Limb (tissue), 2 donors: ENCODE data around the gene CFAP97D2.
A peak's percentile ranks its signal among the peaks of the same experiment; 100 is the strongest.

Experiments used
- DNase-seq, 2 donors: peaks; one replicate each; pipeline ENCODE4 v3.0.0-alpha.2; 2016; ENCODE audit errors: extremely low spot score in 2 of 2

The CFAP97D2 gene

DNA sequence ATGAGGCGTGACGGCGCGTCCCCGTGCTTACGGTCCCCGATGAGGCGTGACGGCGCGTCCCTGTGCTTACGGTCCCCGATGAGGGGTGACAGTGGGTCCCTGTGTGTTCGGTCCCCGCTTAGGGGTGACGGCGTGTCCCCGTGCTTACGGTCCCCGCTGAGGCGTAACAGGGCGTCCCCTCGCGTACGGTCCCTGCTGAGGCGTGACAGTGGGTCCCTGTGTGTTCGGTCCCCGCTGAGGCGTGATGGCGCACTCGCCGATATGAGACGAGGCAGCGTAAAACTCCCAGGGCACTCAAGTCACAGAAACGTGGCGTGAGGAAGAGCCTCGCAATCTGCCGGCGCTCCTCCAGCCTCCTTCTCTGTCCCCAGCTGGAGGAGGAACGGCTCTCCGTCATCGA is 20.9 kb downstream of the CFAP97D2 start:
- DNase-seq = no peak

DNA sequence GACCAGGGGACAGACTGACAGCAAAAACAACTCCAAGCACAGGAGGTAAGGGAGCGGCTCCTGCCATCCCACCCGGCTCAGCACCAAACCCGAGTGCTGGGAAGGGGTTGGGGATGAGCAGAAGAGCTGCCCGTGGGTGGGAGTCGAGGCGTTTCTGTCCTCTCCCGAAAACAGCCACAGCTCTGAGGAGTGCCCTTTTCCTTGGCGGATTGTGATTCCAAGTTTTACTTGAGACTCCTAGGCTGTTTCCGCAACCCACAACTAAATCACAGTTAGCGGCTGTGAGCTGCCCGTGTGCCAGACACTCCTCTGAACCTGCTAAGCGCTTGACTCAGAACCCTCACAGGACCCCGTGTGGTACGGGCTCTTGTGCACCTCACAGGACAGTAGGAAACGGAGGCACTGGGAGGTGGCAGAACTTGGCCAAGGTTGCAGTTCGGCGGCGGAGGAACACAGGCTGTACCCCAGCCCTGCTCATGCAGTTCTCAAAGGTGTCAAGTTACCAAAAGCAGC is 21.4 kb downstream of the CFAP97D2 start:
- no peak for DNase-seq

DNA sequence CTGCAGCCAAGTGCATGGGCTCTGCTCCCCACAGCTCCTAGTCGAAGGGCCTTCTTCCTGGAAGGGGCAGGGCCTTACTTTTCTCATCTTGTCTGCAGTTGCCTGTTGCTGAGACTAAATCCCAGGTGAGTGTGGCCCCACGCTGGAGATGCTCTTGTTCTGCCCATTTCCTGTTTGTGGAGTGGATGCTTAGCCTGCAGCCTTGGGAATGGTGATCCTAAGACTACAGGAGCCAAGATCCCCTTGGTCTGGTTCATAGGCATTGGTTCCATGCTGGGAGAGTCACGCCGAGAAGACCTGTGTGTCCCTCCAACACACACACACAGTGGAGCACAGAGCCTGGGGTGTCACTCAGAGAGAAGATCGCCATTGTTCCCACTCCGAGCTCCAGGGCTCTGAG is 23.5 kb downstream of the CFAP97D2 start:
- DNase-seq = no peak

DNA sequence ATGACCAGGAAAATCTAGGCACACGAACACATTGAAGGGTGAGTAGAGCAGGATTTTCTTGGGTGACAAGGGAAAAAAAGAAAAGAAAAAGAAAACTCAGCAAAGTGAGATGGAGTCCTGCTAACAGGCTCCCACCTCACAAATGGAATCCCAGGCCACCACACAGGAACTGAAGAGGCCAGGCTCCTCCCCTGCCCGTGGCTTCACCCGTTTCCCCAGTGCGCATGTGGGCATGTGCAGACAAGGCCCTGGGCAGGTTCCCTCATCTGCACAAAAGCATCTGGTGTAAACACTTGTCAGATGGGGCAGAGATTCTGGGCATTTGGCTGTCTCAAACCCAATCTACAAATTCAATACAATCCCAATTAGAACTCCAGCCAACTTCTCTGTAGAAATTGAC is 24.5 kb downstream of the CFAP97D2 start:
- no peak for DNase-seq

DNA sequence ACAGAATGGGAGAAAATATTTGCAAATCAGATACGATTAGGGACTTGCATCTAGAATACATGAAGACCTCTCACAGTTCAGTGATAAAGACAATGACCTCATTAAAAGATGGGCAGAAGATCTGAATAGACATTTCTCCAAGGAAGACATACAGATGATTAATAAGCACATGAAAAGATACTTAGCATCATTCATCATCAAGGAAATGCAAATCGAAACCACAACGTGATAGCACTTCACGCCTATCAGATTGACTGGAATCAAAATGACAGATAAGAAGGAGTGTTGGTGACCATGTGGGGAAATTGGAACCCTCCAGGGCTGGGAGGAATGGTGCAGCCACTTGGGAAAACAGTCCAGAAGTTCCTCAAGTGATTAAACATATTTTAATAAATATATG is 25.8 kb downstream of the CFAP97D2 start:
- DNase-seq = no peak

DNA sequence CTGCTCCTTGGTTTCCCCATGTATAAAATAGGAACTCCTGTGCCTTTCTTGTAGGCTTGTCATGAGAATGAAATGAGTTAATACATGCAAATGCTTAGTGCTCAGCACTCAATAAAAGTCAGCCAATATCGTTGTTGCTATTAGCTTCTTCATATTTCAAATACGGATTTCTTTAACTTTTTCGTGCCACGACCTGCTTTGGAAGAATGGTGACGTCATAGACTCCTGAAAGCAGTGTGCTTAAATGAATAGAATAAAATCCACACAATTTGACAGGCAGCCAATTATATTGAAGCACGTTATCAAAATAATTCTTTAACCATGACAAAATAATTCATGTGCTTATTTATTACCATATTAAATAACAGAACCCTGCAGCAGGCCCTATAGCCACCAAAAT is 29.1 kb downstream of the CFAP97D2 start:
- DNase-seq = no peak

DNA sequence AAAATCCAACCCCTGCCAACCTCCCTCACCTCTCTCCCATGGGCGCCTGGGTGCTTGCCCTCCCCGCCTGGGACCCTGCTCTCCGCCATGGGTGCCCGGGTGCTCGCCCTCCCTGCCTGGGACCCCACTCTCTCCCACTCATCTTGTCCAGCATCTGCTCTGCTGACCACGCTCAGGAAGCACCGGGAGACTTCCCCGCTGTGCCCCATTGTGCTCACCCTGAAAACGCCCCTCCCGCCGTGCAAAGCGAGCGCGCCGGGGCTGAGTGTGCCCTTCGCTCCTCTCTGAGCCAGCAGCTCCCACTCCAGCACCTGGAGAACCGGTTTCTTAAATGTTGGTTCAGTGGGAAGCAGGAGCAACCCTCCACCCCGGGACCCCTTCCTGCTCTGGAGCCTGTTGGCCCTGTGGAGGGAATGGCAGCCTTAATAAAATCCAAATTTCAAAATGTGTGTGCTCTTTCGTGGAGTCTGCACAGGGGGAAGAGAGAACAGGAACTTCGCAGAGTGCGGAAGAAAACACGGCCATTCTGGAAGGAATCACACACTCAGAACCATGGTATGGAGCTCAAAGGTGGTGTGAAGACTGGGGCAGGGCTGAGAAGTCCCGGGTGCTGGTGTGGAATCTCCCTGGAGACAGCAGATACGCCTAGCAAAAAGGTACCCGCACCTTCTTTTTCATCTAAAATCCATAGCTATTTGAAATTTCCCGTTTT is 32.5 kb downstream of the CFAP97D2 start:
- DNase-seq = no peak

DNA sequence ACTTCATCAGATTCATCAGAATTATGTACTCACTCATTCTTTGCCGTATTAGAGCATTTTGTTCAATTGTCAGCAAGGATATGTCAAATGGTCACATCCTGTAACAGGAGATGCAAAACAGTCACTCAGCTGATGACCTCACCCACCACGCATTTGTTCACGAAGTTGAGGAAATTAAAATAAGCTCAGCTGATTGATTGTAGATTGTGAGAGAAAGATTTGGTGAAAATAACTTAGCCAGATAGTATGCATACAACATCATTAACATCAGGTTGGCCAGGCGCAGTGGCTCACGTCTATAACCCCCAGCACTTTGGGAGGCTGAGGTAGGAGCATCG is 33.1 kb downstream of the CFAP97D2 start:
- DNase-seq = no peak

DNA sequence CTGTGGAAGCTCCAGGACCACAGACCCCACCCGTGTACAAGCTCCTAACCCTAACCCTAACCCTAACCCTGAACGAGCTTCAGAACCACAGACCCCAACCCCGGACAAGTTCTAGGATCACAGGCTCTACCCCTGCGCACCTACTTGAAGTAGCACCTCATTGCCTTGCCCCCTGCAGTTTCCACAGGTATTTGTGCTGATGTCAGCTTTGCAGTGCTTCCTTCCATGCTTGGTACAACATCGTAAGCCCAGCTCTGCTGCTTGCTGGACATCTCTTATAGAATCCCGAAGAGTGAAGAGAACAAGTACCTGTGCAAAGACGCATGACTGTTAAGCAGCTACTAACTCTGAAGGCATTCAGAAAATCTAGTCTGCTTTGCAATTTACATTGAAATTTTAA is 34.9 kb downstream of the CFAP97D2 start:
- no peak for DNase-seq

DNA sequence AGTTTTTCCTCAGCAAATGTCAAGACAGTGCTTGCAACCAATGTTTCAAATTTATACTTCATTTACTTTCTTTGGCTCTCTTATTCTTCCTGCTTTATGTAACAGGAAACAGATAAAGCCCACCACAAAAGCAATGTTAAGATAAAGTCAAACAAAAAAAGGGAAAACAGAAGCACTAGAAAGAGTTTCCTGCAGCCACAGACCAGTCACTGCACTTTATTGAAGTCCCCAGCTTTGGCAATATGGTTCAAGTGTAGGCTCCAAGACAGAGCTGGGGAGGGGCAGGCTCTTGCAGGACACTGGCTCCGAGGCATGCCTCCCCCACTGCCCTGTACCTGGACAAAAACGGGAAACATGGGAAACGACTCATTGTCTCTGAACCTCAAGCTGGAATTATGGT is 40.3 kb downstream of the CFAP97D2 start:
- DNase-seq = no peak

DNA sequence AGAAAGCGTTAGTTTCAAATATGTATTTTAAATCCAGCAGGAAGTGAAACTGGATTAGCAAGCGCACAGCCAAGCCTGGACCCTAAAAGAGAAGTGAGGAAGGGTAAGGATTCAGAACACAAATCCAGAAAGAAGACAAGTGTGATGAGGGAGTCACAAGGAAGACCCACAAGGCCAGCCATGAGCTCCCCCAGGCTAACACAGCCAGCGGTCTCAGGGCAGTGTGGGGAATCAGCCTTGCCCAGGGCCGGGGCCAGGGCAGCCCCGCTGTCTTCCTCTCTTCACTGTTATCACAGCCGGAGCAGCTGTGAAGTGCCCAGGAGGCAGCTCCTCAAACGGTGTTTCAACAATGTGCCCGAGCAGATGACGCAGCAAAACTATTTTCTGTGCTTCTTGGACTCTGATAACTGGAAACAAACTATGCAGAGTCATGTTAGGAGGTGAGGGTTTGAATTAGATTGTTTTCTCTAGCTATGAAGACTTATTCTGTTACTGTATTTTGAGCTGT is 43.5 kb downstream of the CFAP97D2 start:
- no peak for DNase-seq

DNA sequence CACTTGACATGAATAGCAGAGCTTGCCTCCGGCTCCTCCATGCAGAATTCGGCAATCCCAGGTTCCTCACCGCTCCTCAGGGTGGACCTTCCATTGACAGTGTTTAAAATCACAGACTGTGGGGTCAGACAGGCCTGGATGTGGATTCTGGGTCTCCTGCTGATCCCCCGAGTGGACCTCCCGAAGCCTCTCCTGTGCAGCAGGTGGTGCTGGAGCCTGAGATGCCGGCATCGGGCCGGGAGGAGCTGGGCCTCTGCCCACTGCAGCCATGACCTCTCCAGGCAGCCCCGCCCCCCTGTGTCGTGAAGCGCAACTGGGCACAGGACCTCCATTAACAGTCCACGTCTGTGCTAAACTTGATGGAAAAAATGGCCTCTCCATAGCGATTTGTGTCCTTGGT is 45.1 kb downstream of the CFAP97D2 start:
- no peak for DNase-seq

DNA sequence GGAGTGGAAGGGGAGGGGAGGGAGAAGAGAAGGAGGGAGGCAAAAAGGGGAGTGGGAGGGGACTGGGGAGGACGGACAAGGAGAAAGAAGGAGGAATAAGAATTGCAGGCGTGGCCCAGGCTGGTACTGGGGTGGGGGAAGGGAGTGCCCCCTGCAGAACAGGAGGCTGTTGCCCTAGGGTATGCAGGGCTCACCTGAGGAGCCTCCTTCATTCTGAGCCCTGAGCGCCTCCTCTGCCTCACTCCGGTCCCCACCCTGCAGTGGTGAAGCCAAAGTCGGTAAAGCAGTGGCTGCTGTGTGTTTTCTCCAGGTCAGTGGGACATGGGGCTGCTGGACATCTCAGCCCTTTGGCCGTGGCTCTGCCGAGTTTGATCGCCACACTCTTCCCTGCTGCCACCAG is 46.6 kb downstream of the CFAP97D2 start:
- DNase-seq = no peak

DNA sequence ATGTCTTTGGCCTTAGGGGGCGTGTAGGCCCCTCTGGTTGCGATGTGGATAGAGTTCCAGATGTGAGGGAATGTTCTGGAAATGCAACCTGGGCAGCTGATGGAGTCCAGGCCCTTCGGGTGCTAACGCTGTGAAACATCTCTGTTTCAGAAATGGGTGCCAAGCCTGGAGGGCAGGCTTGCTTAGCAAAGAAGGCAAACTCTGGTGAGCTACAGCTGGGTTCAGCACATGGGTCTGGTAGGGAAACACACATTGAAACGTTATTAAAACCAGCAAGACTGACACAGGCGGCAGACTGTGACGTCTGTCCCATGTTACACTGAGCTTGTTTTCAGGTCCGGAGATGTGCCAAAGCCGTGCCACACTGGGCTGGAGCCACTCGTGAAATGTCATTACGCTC is 47.0 kb downstream of the CFAP97D2 start:
- DNase-seq = no peak

DNA sequence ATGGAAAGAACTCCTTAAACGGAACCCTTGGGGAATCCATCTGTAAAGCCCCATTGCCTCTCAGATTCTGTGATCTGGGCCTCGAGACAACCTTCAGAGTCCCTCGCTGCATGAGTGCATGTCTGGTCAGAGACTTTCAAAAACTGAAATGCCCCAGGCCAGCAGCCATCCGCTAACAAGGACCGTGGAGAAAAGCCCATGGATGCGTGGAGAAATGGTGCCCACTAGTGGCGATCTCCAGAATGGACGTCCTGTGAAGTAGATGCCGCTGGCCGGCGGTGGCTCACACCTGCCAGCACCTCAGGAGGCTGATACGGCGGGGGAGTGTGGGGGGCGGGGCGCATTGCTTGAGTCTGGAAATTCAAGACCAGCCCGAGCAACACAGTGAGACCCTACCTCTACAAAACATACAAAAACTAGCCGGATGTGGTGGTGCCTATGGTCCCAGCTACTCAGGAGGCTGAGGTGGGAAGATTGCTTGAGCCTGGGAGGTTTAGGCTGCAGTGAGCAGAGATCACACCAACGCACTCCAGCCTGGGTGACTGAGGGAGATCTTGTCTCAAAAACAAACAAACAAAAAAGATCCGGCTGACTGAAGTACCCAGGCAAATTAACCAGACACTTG is 47.8 kb downstream of the CFAP97D2 start:
- peak; percentile 83 to 89 for DNase-seq

DNA sequence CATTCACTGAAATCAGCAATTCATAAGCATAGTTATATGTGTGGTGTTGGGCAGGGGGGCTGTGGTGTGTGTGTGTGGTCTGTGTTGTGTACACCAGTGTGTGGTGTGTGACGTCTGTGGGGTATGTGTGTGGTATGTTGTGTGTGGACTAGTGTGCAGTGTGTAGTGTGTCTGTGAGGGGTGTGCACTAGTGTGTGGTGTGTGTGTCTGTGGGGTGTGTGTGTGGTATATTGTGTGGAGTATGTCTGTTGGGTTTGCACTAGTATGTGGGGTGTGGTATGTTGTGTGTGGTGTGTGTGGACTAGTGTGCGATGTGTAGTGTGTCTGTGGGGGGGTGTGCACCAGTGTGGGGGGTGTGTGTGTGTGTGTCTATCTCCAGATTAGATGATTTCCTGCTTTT is 48.5 kb downstream of the CFAP97D2 start:
- DNase-seq = no peak

DNA sequence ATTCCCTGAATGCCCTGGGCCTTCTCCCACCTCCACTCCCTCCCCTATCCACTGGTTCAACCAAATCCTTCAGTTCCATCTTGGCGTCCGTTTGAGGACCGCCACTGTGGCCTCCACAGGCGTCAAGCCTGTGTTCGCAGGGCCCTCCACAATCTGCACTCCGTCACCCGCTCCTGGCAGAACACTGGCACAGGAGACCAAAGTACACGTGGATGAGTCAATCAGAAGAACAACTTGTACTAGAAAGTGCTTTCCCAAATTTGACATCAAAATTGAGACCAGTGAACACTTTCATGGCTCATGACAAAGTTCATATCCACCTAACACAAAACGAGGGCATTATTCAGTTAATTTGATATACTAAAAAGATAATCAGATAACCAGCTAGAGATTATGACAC is 49.1 kb downstream of the CFAP97D2 start:
- DNase-seq = no peak

DNA sequence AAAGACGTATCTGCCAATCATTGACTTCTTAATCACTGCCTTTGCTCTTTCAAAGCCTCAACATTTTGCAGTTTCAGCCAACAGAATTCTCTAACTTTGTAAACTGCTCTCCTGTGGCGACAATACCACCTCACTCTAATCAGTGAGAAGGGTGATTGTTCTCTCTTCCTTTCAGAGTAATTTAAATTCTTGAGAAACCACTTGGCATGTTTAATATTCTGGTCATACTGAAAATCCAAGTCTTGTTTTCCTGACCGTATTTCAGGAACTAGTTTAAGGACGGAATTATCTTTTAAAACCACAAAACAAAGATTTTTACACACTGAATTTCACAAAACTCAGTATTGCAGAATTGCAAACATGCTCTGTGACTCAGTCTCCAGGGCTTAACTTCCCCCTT is 50.4 kb downstream of the CFAP97D2 start:
- DNase-seq = no peak

DNA sequence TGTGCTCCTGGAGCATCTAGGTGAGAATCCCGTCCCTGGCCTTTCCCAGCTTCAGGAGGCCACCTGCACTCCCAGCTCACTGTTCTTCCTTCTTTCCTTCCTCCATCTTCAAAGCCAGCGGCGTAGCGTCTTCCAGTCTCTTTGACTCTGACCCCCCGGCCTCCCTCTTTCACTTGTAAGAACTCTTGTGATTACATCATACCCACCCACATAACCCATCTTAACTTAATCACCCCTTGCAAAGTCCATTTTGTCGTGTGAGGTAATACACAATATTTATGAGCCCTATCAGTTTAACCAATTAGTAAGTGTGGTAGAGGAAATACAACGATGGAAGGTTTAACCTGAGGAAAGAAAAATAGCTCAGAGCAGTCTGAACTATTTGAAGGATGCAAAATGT is 51.1 kb downstream of the CFAP97D2 start:
- DNase-seq = no peak

DNA sequence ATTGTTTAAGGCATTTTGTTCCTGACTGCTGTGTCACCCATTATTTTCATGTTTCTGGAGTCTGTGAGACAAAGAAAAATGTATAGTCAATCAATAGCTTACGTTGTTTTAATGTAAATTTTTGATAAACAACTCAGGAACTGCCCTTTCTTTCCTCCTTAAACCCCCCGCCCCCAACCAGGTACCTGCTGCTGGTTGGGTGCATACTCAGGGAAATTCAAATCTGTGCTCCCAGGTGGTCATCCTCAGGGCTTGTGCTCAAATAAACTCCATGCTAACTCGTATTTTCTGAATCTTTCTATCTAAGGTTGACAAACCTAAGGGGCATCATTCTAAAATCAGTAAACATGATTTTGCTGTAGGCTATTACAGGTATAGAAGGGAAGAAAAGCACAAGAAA is 51.5 kb downstream of the CFAP97D2 start:
- no peak for DNase-seq

DNA sequence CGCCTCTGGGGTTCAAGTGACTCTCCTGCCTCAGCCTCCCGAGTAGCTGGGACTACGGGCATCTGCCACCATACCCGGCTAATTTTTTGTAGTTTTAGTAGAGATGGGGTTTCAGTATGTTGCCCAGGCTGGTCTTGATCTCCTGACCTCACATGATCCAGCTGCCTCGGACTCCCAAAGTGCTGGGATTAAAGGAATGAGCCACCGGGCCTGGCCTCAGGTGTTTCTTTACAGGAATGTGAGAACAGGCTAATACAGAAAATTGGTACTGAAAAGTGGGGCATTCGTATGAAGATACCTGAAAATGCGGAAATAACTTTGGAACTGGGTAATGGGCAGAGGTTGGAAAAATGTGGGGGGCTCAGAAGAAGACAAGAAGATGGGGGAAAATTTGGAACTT is 52.8 kb downstream of the CFAP97D2 start:
- DNase-seq = no peak

DNA sequence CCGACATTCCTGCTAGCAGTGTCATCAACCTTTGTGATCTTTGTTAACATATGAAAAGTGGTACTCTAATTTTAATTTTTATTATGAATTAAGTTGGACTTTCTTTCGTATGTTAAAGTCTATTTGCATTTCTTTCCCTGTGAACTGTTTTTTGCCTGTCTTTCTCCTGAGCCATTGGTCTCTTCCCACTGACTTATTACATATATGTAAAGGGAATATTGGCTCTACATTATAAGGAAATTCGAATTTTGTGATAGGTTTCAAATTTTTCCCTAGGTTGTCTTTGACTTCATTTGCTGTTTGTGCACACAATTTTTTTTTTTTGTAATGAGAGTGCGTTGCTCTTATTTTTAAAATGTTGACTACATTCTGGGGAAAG is 55.2 kb downstream of the CFAP97D2 start:
- no peak for DNase-seq
